ENCODE results near the gene NACC2. TPM values are rescaled to one million over a fixed set of nuclear protein-coding genes. Genes with fewer than 3 reads are reported as not detected.

Gene NACC2
- total RNA-seq, 1 experiment from 2014 or later = 62.0 TPM

- ChIA-PET POLR2A (no interaction called here), CTCF (no interaction called here)
- ATAC-seq (no peak), DNase-seq (ENCODE audit: low read depth, low spot score) (no peak)
- in situ Hi-C loops (cut with HindIII; ENCODE audit: low pct_unique_long_range_greater_than_20kb, low sequenced_read_pairs) = no loop called here
- no peak overlapping the region for H3K27ac ChIP-seq (ENCODE audit: low read length)
- TF ChIP-seq SIN3A (IDR thresholded peaks at IDR 0.05; ENCODE audit: borderline replicate concordance, insufficient read depth, low read depth, low read length) (no peak), TCF7L2 (IDR thresholded peaks at IDR 0.05; ENCODE audit: low read depth, low read length) (no peak), POLR2AphosphoS5 (IDR thresholded peaks at IDR 0.05; ENCODE audit: low read depth, low read length) (no peak), REST (IDR thresholded peaks at IDR 0.05; ENCODE audit: insufficient read depth in 1 of 2, low read depth in 2 of 2, low read length in 1 of 2) (no peak), CTCF (IDR thresholded peaks at IDR 0.05) (no peak)
- no peaks in the 10 kb centered on the region for H3K9me3 ChIP-seq (ENCODE audit: control insufficient read depth, insufficient read depth, low read depth, low read length)
- no peaks in the 10 kb centered on the region; the same call in 1 of the 2 replicates for H3K4me1 ChIP-seq (ENCODE audit: control insufficient read depth, insufficient read depth, low read length)
- BruUV-seq (replicated peaks) = no TSS peak
- no peaks in the 10 kb centered on the region for H3K27me3 ChIP-seq (ENCODE audit: control insufficient read depth, insufficient read depth, low read length)
- no peak overlapping the region for H3K4me3 ChIP-seq (ENCODE audit: low read depth in 2 of 2, low read length in 2 of 2)
- H3K36me3 ChIP-seq (ENCODE audit: control insufficient read depth, insufficient read depth, low read length) = no peaks in the 10 kb centered on the region
- intact Hi-C loops (cut with micrococcal nuclease; ENCODE audit: unreplicated experiment) = no loop called here
Observed at GRCh38 chr9:136127313-136127712, 32.2 kb upstream of the NACC2 start.

- no peak for DNase-seq (ENCODE audit: low read depth, low spot score)
- Histone ChIP-seq H3K27me3 (ENCODE audit: control insufficient read depth, insufficient read depth, low read length) (no peaks in the 10 kb centered on the region), H3K9me3 (ENCODE audit: control insufficient read depth, insufficient read depth, low read depth, low read length) (no peaks in the 10 kb centered on the region), H3K4me3 (ENCODE audit: low read depth in 2 of 2, low read length in 2 of 2) (no peak overlapping the region), H3K36me3 (ENCODE audit: control insufficient read depth, insufficient read depth, low read length) (no peaks in the 10 kb centered on the region), H3K27ac (ENCODE audit: low read length) (no peak overlapping the region), H3K4me1 (ENCODE audit: control insufficient read depth, insufficient read depth, low read length) (peaks cover 3% of the 10 kb centered on the region; the same call in 1 of the 2 replicates)
- ATAC-seq = no peak
- BruUV-seq (replicated peaks) = no TSS peak
- no peak for TF ChIP-seq TCF7L2 (IDR thresholded peaks at IDR 0.05; ENCODE audit: low read depth, low read length)
- no peak for TF ChIP-seq POLR2AphosphoS5 (IDR thresholded peaks at IDR 0.05; ENCODE audit: low read depth, low read length)
- TF ChIP-seq CTCF (IDR thresholded peaks at IDR 0.05) = no peak
- TF ChIP-seq SIN3A (IDR thresholded peaks at IDR 0.05; ENCODE audit: borderline replicate concordance, insufficient read depth, low read depth, low read length) = no peak
- TF ChIP-seq REST (IDR thresholded peaks at IDR 0.05; ENCODE audit: insufficient read depth in 1 of 2, low read depth in 2 of 2, low read length in 1 of 2) = no peak
- intact Hi-C loops (cut with micrococcal nuclease; ENCODE audit: unreplicated experiment) = no loop called here
- POLR2A ChIA-PET = no interaction called here
- CTCF ChIA-PET = no interaction called here
- in situ Hi-C loops (cut with HindIII; ENCODE audit: low pct_unique_long_range_greater_than_20kb, low sequenced_read_pairs) = no loop called here
Observed at GRCh38 chr9:136124976-136125692, 30.0 kb upstream of the NACC2 start.
